ENCODE results near the gene WFDC12. TPM values are rescaled to one million over a fixed set of nuclear protein-coding genes. Genes with fewer than 3 reads are reported as not detected.
"Not testable (repeated sequence)": the region's sequence is repeated elsewhere in the genome, so short reads cannot be mapped to it uniquely, and the experiment has no call there.

The WFDC12 gene
- not detected in 2 replicates for total RNA-seq (ENCODE audit: low replicate concordance)

- H3K4me3 ChIP-seq (ENCODE audit: low read depth, low read length), result no peak within 1 kb of the TSS
- no peak for TF ChIP-seq CTCF (IDR thresholded peaks at IDR 0.05; ENCODE audit: insufficient read depth, low read length)
- no peak for DNase-seq (ENCODE audit: low read depth)
Measured at GRCh38 chr20:45124365-45124764, at the start of gene WFDC12. Gene WFDC12, minus strand, starts transcription at chr20:45124465. Its CDS starts 18 bp downstream, at chr20:45124447.

- no peak for DNase-seq (ENCODE audit: low read depth)
- TF ChIP-seq CTCF (IDR thresholded peaks at IDR 0.05; ENCODE audit: insufficient read depth, low read length), result no peak
- H3K4me3 ChIP-seq (ENCODE audit: low read depth, low read length), result no peak overlapping the region
Measured at GRCh38 chr20:45173522-45173921, 49.3 kb upstream of the WFDC12 start.

- TF ChIP-seq CTCF (IDR thresholded peaks at IDR 0.05; ENCODE audit: insufficient read depth, low read length), result no peak
- no peak for DNase-seq (ENCODE audit: low read depth)
- no peak overlapping the region for H3K4me3 ChIP-seq (ENCODE audit: low read depth, low read length)
Measured at GRCh38 chr20:45164906-45165305, 40.6 kb upstream of the WFDC12 start.

- no peak for TF ChIP-seq CTCF (IDR thresholded peaks at IDR 0.05; ENCODE audit: insufficient read depth, low read length)
- DNase-seq (ENCODE audit: low read depth), result no peak
Measured at GRCh38 chr20:45163083-45163803, 39.0 kb upstream of the WFDC12 start.

GRCh38 chr20:45157962-45158361, 33.7 kb upstream of the WFDC12 start:
- TF ChIP-seq CTCF (IDR thresholded peaks at IDR 0.05; ENCODE audit: insufficient read depth, low read length), result no peak
- no peak overlapping the region for H3K4me3 ChIP-seq (ENCODE audit: low read depth, low read length)
- DNase-seq (ENCODE audit: low read depth), result peak; percentile 88

More at GRCh38 chr20:45163083-45163803, 39.0 kb upstream of the WFDC12 start:
- H3K4me3 ChIP-seq (ENCODE audit: low read depth, low read length), result no peak overlapping the region

- TF ChIP-seq CTCF (IDR thresholded peaks at IDR 0.05; ENCODE audit: insufficient read depth, low read length), result no peak
- DNase-seq (ENCODE audit: low read depth), result no peak
- H3K4me3 ChIP-seq (ENCODE audit: low read depth, low read length), result no peak overlapping the region
Measured at GRCh38 chr20:45156713-45157112, 32.4 kb upstream of the WFDC12 start.

GRCh38 chr20:45154794-45155193, 30.5 kb upstream of the WFDC12 start:
- DNase-seq (ENCODE audit: low read depth); H3K4me3 ChIP-seq (ENCODE audit: low read depth, low read length): not testable (repeated sequence)

Data from fibroblast of the aortic adventitia (primary cell).